ENCODE results near the gene PHF24.
"Not testable (repeated sequence)": the region's sequence is repeated elsewhere in the genome, so short reads cannot be mapped to it uniquely, and the experiment has no call there.

- not testable (repeated sequence) for TF ChIP-seq CTCF (CRISPR knock-in tag; IDR thresholded peaks at IDR 0.05); CCAR2 (optimal IDR thresholded peaks at IDR 0.05; ENCODE audit: low read depth, low read length); SMC3 (IDR thresholded peaks at IDR 0.05; ENCODE audit: low read length); ZNF644 (CRISPR knock-in tag; IDR thresholded peaks at IDR 0.05; ENCODE audit: low read depth); ZNF496 (CRISPR knock-in tag; IDR thresholded peaks at IDR 0.05; ENCODE audit: insufficient replicate concordance); POLR2A (IDR thresholded peaks at IDR 0.05; ENCODE audit: insufficient read depth in 1 of 2, low read depth in 2 of 2, low read length in 2 of 2); RELA (CRISPR knock-in tag; IDR thresholded peaks at IDR 0.05); HOMEZ (CRISPR knock-in tag; IDR thresholded peaks at IDR 0.05; ENCODE audit: low read depth); RAD51 (IDR thresholded peaks at IDR 0.05; ENCODE audit: borderline replicate concordance)
These were observed 65.4 kb downstream of the PHF24 start for GRCh38 chr9:35023443-35023842.
